Esophagus muscularis mucosa (tissue), 4 donors: ENCODE measurements around the gene MCF2L2.

ENCODE experiments used
- CTCF ChIP-seq, 3 experiments: fragments of 200-600 bp in 2 of 3; fragments of 450-650 bp in 1 of 3; sonication (generic) in 2 of 3; IDR thresholded peaks; one replicate each; pipeline ENCODE4 v1.5.1; 2017 to 2019; ENCODE audit warnings: antibody characterized with exemption in 3 of 3, mild to moderate bottlenecking in 2 of 3, moderate library complexity in 1 of 3
- EP300 ChIP-seq: sonication (generic); formaldehyde crosslinking; IDR thresholded peaks from one replicate; pipeline ENCODE4 v1.6.1; 2017; ENCODE audit warnings: antibody characterized with exemption
- POLR2A ChIP-seq: fragments of 450-650 bp; IDR thresholded peaks from one replicate; pipeline ENCODE4 v1.6.1; 2017; ENCODE audit warnings: antibody characterized with exemption, moderate library complexity, mild to moderate bottlenecking, low read depth
- POLR2AphosphoS5 ChIP-seq, 2 donors: sonication (generic); formaldehyde crosslinking; IDR thresholded peaks; one replicate each; pipeline ENCODE4 v1.6.1; 2017; ENCODE audit warnings: antibody characterized with exemption in 2 of 2

GRCh38 chr3:183288117-183288516 is 140.3 kb downstream of the MCF2L2 start:
- TF ChIP-seq CTCF (IDR thresholded peaks at IDR 0.05) (no peak), POLR2A (no peak), POLR2AphosphoS5 (IDR thresholded peaks at IDR 0.05) (no peak), EP300 (no peak)
